NCI-H2196 (cell line): ENCODE data around the gene SUPT3H.

ENCODE experiments used
- DNase-seq: peaks from one replicate; lab custom pipeline; 2025; ENCODE audit not compliant: unreplicated experiment; lab: John Stamatoyannopoulos, UW

The SUPT3H gene

GRCh38 chr6:44855562-44856411 lies 521.9 kb downstream of the SUPT3H start:
- DNase-seq, result no peak

GRCh38 chr6:44854712-44855443 lies 522.9 kb downstream of the SUPT3H start:
- no peak for DNase-seq

GRCh38 chr6:44851176-44851575 lies 526.6 kb downstream of the SUPT3H start:
- no peak for DNase-seq

- DNase-seq, result no peak
Measured at GRCh38 chr6:44850312-44850711, 527.4 kb downstream of the SUPT3H start.

- DNase-seq, result no peak
Measured at GRCh38 chr6:44849806-44850205, 527.9 kb downstream of the SUPT3H start.

GRCh38 chr6:44843734-44844133 lies 534.0 kb downstream of the SUPT3H start:
- no peak for DNase-seq

- no peak for DNase-seq
Measured at GRCh38 chr6:44842616-44843015, 535.1 kb downstream of the SUPT3H start.

- no peak for DNase-seq
Measured at GRCh38 chr6:44841829-44842228, 535.9 kb downstream of the SUPT3H start.

GRCh38 chr6:44837741-44838140 lies 540.0 kb downstream of the SUPT3H start:
- DNase-seq, result no peak

- no peak for DNase-seq
Measured at GRCh38 chr6:44837255-44837654, 540.5 kb downstream of the SUPT3H start.

- no peak for DNase-seq
Measured at GRCh38 chr6:44833248-44833647, 544.5 kb downstream of the SUPT3H start.

GRCh38 chr6:44831002-44831610 lies 546.6 kb downstream of the SUPT3H start:
- no peak for DNase-seq

GRCh38 chr6:44829836-44830235 lies 547.9 kb downstream of the SUPT3H start:
- no peak for DNase-seq

- DNase-seq, result no peak
Measured at GRCh38 chr6:44828780-44829179, 549.0 kb downstream of the SUPT3H start.

- DNase-seq, result no peak
Measured at GRCh38 chr6:44826025-44826676, 551.6 kb downstream of the SUPT3H start.

- no peak for DNase-seq
Measured at GRCh38 chr6:44825273-44825672, 552.5 kb downstream of the SUPT3H start.

- DNase-seq, result no peak
Measured at GRCh38 chr6:44824567-44824966, 553.2 kb downstream of the SUPT3H start.

- no peak for DNase-seq
Measured at GRCh38 chr6:44820759-44821158, 557.0 kb downstream of the SUPT3H start.

GRCh38 chr6:44820321-44820720 lies 557.4 kb downstream of the SUPT3H start:
- DNase-seq, result no peak

- DNase-seq, result no peak
Measured at GRCh38 chr6:44811456-44811855, 566.3 kb downstream of the SUPT3H start.

- DNase-seq, result no peak
Measured at GRCh38 chr6:44809258-44809657, 568.5 kb downstream of the SUPT3H start.
